GM21737 (cell line): ENCODE data around the gene GPR84.

Experiments
- ATAC-seq: cut with Tn5 transposase; IDR thresholded peaks from one replicate; pipeline ENCODE4 v1.9.1; 2021; ENCODE audit warnings: mild to moderate bottlenecking, moderate library complexity; ENCODE audit not compliant: unreplicated experiment

Gene GPR84

GRCh38 chr12:54364413-54364812 is at the start of gene GPR84:
Gene GPR84 (minus strand): TSS chr12:54364486. CDS start chr12:54363851, 635 bp downstream.
- ATAC-seq, result no peak

- peak; percentile 70 for ATAC-seq
These were observed 49.3 kb upstream of the GPR84 start for GRCh38 chr12:54413284-54414190.

DNA sequence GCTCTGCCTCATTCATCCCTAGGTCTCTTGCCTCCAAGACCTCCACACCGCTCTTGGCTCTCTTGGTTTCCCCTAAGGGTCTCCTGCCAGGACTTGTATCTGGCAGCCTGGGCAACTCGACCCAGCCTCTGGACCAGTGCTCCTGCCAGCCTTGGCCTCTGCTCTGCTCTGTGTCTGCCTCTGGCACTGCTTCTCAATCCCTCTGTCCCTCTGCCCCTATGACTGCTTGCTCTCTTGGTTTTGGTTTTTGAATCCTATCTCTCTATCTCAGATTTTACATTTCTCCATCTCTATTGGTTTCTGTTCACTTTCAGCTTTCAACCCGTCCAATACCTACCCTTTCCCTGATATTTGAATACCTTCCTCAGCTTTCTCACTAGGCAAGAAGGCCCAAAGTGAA is 48.5 kb upstream of the GPR84 start:
- ATAC-seq, result no peak

GRCh38 chr12:54412348-54412747 is 48.1 kb upstream of the GPR84 start:
- ATAC-seq, result no peak

GRCh38 chr12:54411391-54412241 is 47.3 kb upstream of the GPR84 start:
- ATAC-seq, result no peak

- no peak for ATAC-seq
These were observed 45.0 kb upstream of the GPR84 start for GRCh38 chr12:54409267-54409666.

DNA sequence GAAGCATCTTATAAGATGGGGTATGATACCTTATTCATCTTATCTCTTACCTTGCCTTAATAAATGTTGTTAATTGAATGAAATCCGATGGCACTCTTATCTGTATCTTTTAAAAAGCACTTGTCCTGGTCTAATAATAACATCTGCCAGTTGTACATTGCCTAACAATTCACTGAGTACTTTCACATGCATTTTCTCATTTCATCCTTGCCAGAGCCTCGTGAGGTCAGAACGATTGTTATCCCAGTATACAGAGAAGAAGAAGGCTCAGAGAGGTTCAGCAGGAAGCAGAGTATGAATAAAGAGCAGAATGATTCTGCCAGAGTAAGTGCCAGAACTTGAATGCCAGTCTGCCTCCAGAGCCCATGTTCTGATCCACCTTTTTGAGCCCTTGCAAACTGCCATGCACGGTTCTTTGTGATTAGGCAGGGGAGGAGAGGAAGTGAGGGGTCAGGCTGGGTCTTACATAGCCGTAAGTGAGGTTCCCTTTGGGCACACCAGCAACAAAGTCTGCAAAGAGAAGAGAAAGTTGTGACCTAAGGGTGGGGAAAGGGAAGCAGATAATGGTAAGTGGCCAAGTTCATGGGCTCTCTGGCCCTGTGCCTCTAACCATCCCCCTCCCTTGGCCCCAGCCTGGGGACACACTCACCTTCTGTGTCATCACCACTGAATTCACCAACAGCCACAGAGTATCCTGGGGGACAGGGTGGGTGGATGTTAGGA is 43.1 kb upstream of the GPR84 start:
- no peak for ATAC-seq

DNA sequence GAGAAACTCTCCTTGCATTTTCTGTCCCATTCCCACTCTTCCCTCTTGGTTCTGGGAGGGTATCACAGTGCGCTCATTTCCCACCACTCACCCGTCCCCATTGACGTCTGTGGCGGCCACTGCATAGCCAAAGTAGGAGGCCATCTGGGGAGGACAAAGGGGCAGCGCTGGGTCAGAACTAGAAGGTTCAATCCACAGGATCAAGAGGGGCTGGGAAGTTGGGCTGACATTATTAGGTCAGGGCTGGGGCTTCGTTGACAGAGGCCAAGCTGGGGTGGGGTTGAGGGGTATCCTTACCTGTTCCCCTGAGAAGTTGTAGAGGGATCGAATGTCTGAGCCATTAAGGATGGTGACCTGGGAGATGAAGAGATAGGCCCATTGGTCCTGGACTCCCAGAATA is 41.3 kb upstream of the GPR84 start:
- ATAC-seq, result no peak

GRCh38 chr12:54405106-54405505 is 40.8 kb upstream of the GPR84 start:
- no peak for ATAC-seq

DNA sequence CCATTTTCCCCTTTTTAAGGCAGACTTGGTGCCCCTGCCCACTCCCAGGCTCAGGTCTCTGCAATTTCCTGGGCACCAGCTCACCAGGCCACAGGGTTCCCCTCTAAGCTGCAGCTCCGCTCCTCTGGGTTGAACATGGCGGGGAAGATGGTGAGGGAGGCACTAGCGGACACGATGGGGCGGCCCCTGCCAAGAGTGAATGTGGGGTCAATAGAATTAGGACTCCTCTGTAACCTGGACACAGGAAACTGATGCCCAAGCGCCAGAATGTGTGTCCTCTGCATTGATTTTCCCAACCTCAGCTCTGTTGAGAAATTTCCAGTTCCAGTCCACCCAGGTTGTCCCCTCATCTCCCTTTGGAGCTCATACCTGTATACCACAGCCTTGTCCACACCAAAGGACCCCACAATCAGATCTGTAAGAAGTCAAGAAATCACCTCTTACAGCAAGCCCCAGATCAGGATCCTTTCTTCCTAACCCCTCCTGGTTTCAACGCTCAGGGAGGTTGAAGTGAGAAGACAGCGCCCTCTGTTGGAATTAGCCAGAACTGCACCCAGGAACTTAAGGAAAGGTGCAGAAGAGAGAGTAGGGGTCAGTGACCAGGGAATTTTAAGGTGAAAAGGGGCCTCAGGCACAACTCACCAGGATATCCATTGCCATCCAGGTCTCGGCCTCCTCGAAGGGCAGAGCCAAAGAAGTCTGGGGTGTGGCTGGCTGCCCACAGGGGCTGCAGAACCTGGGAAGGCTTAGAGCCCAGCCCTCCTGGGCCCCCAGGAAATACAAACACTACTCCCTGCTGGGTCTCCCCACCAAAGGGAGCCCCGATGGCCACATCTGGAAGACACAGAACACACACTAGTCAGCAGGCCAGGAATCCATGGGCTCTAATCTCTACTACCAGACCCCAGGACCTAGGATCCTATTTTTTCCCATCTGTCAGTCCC is 40.0 kb upstream of the GPR84 start:
- no peak for ATAC-seq

DNA sequence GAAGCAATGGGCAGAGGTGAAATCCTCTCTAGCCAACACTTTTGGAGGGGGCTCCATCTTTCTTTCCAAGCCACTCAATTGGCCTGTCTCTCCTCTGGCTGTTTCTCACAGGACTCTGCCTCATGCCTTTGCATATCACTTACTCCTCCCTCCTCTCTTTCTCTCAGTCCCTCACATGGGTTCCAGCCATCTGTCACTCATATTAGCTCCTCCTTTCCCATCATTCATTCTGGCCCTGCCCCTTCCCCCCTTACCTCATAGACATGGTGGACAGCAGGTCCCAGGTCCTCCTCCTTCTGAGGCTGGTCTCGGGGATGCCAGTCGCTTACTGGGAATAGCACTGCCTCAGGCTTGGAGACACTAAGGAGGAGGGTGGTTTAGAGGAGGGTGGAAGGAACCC is 36.8 kb upstream of the GPR84 start:
- ATAC-seq, result no peak

- peak; percentile 79 for ATAC-seq
These were observed 34.9 kb upstream of the GPR84 start for GRCh38 chr12:54398995-54399793.

DNA sequence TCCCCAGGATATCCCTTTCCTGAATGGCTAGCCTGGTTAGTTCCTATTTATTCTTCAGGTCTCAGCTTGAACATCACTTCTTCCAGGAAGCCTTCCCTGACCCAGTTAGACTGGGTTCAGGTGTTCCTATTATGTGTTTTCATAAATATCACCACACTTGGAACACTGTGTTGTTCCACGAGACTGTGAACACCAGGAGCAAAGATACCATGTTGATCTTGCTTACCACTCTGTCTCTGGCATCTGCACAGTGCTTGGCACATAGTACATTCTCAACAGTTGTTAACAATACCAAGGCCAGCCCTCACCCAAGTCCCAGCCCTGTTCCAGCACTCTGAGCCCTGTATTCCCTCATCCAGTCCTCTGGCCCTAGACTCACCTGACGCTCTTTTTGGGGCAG is 33.9 kb upstream of the GPR84 start:
- ATAC-seq, result no peak

GRCh38 chr12:54397157-54397556 is 32.9 kb upstream of the GPR84 start:
- ATAC-seq, result no peak

DNA sequence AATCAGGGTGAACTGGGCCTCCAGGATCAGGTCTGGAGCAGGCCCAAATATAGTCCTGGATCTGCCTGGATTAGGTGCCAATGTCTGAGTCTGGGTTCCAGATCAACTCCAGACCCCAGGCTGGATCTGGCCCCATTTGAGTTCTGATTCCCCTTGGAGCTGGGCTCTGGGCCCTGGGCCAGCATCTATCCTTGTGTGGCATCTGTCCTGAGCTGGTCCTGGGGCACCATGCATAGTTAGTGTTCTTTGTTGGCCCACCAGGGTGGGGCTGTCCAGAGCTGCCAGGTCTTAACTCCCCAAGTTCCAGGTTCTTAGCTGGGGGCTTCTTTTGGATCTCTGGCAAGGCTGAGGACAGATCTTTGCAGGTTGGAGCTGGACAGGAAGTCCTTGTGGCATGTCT is 31.3 kb upstream of the GPR84 start:
- ATAC-seq, result no peak

- ATAC-seq, result no peak
These were observed 30.7 kb upstream of the GPR84 start for GRCh38 chr12:54394986-54395385.

GRCh38 chr12:54394281-54394719 is 30.0 kb upstream of the GPR84 start:
- no peak for ATAC-seq

GRCh38 chr12:54393743-54394142 is 29.5 kb upstream of the GPR84 start:
- no peak for ATAC-seq

DNA sequence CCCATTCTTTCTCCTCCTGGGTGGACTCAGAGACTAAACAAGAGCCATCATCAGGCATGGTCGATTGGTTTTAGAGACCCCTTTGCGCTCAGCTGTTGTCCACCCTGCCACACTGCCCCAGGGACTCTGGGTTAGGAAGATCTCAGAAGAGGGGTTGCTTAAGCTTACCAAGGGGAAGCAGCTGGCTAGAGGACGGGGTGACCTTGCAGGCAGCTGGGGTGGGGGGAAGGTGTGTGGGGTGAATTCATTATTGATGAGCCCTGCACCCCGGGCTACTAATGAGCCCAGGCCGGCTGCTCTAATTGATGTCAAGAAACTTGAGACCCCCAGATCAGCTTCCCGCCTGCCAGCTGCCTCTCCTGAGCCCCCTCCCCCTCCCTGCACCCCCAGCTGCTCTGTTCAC is 28.9 kb upstream of the GPR84 start:
- ATAC-seq, result no peak
